SU-DHL-6 (cell line): ENCODE measurements around the gene TAF5L.

Experiments
- H2AFZ ChIP-seq: fragments of 200-600 bp; sonication (generic); 2 replicates; pipeline ENCODE4 v1.6.1; 2014; ENCODE audit warnings: low read depth, mild to moderate bottlenecking, moderate library complexity, mixed read lengths, antibody characterized with exemption, low read length; ENCODE audit not compliant: severe bottlenecking
- H3F3A ChIP-seq: fragments of 200-600 bp; shearing (Covaris generic); 2 replicates; pipeline ENCODE4 v1.6.0; 2016; ENCODE audit warnings: antibody characterized with exemption, mild to moderate bottlenecking; ENCODE audit not compliant: insufficient read depth
- H3K27ac ChIP-seq: fragments of 200-600 bp; sonication (generic); 2 replicates; pipeline ENCODE4 v1.5.1; 2016; ENCODE audit warnings: low read depth, mild to moderate bottlenecking, low read length, moderate library complexity, mixed read lengths
- H3K27me3 ChIP-seq: fragments of 200-600 bp; sonication (generic), shearing (Covaris generic); 2 replicates; pipeline ENCODE4 v1.6.0; 2014; ENCODE audit warnings: mild to moderate bottlenecking, low read length
- H3K36me3 ChIP-seq: fragments of 200-600 bp; sonication (generic); 2 replicates; pipeline ENCODE4 v1.6.1; 2014; ENCODE audit warnings: mild to moderate bottlenecking, low read length, mixed read lengths
- H3K4me2 ChIP-seq: fragments of 300-600, 200-600 bp; shearing (Covaris generic), sonication (generic); 2 replicates; pipeline ENCODE4 v1.6.0; 2014; ENCODE audit warnings: low read length, low read depth, mild to moderate bottlenecking; ENCODE audit not compliant: poor library complexity, severe bottlenecking
- H3K4me3 ChIP-seq: fragments of 200-600 bp; sonication (generic); 2 replicates; pipeline ENCODE4 v1.5.1; 2014; ENCODE audit warnings: antibody characterized with exemption, low read length, mild to moderate bottlenecking, mixed read lengths; ENCODE audit not compliant: insufficient read depth, poor library complexity, severe bottlenecking
- H3K79me2 ChIP-seq: fragments of 200-600 bp; sonication (generic); 2 replicates; pipeline ENCODE4 v1.6.1; 2014; ENCODE audit warnings: mild to moderate bottlenecking, low read length, moderate library complexity; ENCODE audit not compliant: insufficient read depth
- H3K9ac ChIP-seq: fragments of 200-600 bp; sonication (generic); 2 replicates; pipeline ENCODE4 v1.7.0; 2014; ENCODE audit warnings: mild to moderate bottlenecking, low read length
- H3K9me2 ChIP-seq: fragments of 200-600 bp; sonication (generic); replicated peaks from 2 replicates; pipeline ENCODE4 v1.6.1; 2014; ENCODE audit warnings: low read length; ENCODE audit not compliant: insufficient read depth
- H3K9me3 ChIP-seq: fragments of 200-600 bp; sonication (generic); 2 replicates; pipeline ENCODE4 v1.6.1; 2014; ENCODE audit warnings: low read length, mixed read lengths; ENCODE audit not compliant: insufficient read depth
- H4K20me1 ChIP-seq: fragments of 200-600 bp; sonication (generic); 2 replicates; pipeline ENCODE4 v1.6.1; 2014; ENCODE audit warnings: low read depth, mild to moderate bottlenecking, antibody characterized with exemption, low read length, moderate library complexity, mixed read lengths
- EZH2phosphoT487 ChIP-seq: fragments of 200-600 bp; sonication (generic), shearing (Covaris generic); conservative IDR thresholded peaks from 2 replicates; pipeline ENCODE4 v1.6.1; 2018; ENCODE audit warnings: mild to moderate bottlenecking, antibody characterized with exemption, low read length, moderate library complexity, mixed read lengths
- TF ChIP-seq, protein P1 (sequence below): fragments of 200-600 bp; sonication (generic); IDR thresholded peaks from one replicate; pipeline ENCODE4 v1.5.1; 2017; ENCODE audit warnings: antibody characterized with exemption, mild to moderate bottlenecking, low read length, moderate library complexity; ENCODE audit not compliant: insufficient read depth, poor library complexity, severe bottlenecking

TAF5L gene

DNA sequence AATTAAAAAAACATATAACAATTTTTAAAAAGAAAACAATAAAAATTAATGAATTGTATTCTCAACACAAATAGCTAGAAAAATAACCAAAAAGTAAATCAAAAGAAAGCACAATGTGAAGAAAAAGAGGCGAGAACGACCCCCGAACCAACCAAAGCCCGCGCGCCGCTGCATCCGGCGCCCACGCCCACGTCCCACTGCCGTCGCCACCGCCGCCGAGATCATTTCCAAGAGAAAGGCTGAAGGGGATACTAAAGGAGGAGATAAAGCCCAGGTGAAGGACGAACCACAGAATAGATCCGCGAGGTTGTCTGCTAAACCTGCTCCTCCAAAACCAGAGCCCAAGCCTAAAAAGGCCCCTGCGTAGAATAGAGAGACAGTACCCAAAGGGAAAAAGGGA, 55.6 kb downstream of the TAF5L start:
- Histone ChIP-seq H3K36me3 (no peaks in the 10 kb centered on the region), H3K4me2 (no peak overlapping the region), H3K4me3 (no peak overlapping the region), H3K79me2 (no peaks in the 10 kb centered on the region), H2AFZ (no peak overlapping the region), H3K27ac (no peak overlapping the region), H4K20me1 (no peaks in the 10 kb centered on the region), H3K9me2 (no peaks in the 10 kb centered on the region), H3K9me3 (no peaks in the 10 kb centered on the region), H3F3A (no peaks in the 10 kb centered on the region), H3K27me3 (no peaks in the 10 kb centered on the region), H3K9ac (no peak overlapping the region)
- no peak for TF ChIP-seq EZH2phosphoT487

DNA sequence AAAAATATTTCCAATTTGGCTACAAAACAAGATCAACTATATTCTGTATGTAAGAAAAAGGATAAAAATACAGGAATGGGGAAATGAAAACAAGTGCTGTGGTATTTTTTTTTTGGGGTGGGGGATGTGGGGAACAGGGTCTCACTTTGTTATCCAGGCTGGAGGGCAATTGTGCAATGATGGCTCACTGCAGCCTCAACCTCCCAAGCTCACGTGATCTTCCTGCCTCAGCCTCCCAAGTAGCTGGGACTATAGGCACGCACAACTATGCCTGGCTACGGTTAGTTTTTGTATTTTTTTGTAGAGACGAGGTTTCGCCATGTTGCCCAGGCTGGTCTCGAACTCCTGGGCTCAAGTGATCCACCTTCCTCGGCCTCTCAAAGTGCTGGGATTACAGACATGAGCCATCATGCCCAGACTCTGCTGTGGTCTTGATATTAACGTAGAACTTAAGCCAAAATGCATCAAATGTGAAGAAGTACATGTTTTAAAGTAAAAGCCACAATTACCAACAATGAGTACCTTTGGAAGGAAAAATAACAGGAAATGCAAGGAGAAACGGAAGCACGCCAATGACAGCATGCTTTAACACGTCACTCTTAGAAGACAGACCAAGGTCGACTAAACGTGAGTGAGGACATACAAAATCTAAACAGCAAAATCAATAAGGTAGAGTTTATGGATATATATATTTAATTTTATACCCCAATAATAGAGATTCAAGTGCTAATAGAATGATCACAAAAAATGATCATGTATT, 58.6 kb downstream of the TAF5L start:
- no peak for TF ChIP-seq EZH2phosphoT487
- H3K4me3 ChIP-seq, result no peak overlapping the region
- H3K9ac ChIP-seq, result no peak overlapping the region
- H3K36me3 ChIP-seq, result no peaks in the 10 kb centered on the region
- no peaks in the 10 kb centered on the region for H4K20me1 ChIP-seq
- no peaks in the 10 kb centered on the region for H3K79me2 ChIP-seq
- no peak overlapping the region for H3K4me2 ChIP-seq
- no peaks in the 10 kb centered on the region for H3F3A ChIP-seq
- H3K27ac ChIP-seq, result no peak overlapping the region
- no peak overlapping the region for H2AFZ ChIP-seq
- no peaks in the 10 kb centered on the region for H3K9me2 ChIP-seq
- H3K27me3 ChIP-seq, result no peaks in the 10 kb centered on the region
- H3K9me3 ChIP-seq, result no peaks in the 10 kb centered on the region

DNA sequence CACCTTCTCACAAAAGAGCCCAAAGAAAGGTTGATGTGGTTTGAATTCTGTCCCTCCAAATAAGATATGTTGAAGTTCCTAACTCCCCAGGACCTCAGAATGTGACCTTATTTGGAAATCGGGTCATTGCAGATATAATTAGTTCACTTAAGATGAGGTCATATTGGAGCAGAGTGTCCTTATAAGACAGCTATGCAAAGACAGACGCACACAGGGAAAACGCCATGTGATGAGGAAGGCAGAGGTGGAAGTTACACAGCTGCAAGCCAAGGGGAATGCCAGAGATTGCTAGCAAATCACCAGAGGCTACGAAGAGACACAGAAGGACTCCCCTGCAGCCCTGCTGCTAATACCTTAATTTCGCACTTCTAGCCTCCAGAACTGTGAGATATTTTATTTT, 62.2 kb downstream of the TAF5L start:
- no peaks in the 10 kb centered on the region for H3K79me2 ChIP-seq
- no peaks in the 10 kb centered on the region for H3F3A ChIP-seq
- H3K9me2 ChIP-seq, result no peaks in the 10 kb centered on the region
- no peaks in the 10 kb centered on the region for H3K27me3 ChIP-seq
- H3K4me2 ChIP-seq, result no peak overlapping the region
- H3K9ac ChIP-seq, result no peak overlapping the region
- H3K9me3 ChIP-seq, result no peaks in the 10 kb centered on the region
- no peaks in the 10 kb centered on the region for H4K20me1 ChIP-seq
- TF ChIP-seq, protein P1, sequence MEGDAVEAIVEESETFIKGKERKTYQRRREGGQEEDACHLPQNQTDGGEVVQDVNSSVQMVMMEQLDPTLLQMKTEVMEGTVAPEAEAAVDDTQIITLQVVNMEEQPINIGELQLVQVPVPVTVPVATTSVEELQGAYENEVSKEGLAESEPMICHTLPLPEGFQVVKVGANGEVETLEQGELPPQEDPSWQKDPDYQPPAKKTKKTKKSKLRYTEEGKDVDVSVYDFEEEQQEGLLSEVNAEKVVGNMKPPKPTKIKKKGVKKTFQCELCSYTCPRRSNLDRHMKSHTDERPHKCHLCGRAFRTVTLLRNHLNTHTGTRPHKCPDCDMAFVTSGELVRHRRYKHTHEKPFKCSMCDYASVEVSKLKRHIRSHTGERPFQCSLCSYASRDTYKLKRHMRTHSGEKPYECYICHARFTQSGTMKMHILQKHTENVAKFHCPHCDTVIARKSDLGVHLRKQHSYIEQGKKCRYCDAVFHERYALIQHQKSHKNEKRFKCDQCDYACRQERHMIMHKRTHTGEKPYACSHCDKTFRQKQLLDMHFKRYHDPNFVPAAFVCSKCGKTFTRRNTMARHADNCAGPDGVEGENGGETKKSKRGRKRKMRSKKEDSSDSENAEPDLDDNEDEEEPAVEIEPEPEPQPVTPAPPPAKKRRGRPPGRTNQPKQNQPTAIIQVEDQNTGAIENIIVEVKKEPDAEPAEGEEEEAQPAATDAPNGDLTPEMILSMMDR, result no peak
- TF ChIP-seq EZH2phosphoT487, result no peak
- no peak overlapping the region for H3K4me3 ChIP-seq
- no peaks in the 10 kb centered on the region for H3K36me3 ChIP-seq
- H2AFZ ChIP-seq, result peak overlapping the region; percentile 18
- H3K27ac ChIP-seq, result no peak overlapping the region

DNA sequence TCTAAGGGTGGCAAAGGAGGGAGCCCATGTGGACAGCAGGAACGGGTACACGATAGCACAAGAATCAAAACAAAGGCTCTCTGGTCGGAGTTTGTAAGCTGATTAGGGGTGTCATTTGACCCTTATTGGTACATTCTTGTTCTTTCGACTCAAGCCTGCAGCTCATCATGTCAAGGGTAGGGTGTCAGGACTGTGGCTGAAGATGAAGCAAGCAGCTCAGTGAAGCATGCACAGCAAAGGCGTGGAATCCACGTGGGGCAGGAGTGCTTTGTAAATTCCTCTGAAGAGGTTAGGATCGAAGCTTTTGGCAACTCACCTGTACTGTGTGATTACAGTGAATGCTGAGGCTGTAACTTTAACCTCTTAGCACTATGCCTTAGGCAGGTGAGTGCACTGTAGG, 62.7 kb downstream of the TAF5L start:
- Histone ChIP-seq H2AFZ (peak overlapping the region; percentile 18), H4K20me1 (no peaks in the 10 kb centered on the region), H3K27me3 (no peaks in the 10 kb centered on the region), H3K36me3 (no peaks in the 10 kb centered on the region), H3F3A (no peaks in the 10 kb centered on the region), H3K9me3 (no peaks in the 10 kb centered on the region), H3K9me2 (no peaks in the 10 kb centered on the region), H3K27ac (no peak overlapping the region), H3K4me2 (no peak overlapping the region), H3K4me3 (no peak overlapping the region), H3K79me2 (no peaks in the 10 kb centered on the region), H3K9ac (no peak overlapping the region)
- TF ChIP-seq, protein P1, result no peak
- no peak for TF ChIP-seq EZH2phosphoT487
